ENCODE measurements around the gene RAD51B.
A peak's percentile ranks its signal among the peaks of the same experiment; 100 is the strongest.

- TF ChIP-seq POLR2A (IDR thresholded peaks at IDR 0.05; ENCODE audit: low read depth, low read length) = no peak; the same call in 1 of the 2 replicates
- TF ChIP-seq SPI1 (IDR thresholded peaks at IDR 0.05; ENCODE audit: low read depth, low read length) = peak; percentile 100
- TF ChIP-seq TAF1 (IDR thresholded peaks at IDR 0.05; ENCODE audit: low read depth, low read length) = no peak
- TF ChIP-seq POLR2AphosphoS5 (IDR thresholded peaks at IDR 0.05; ENCODE audit: low read depth, low read length) = no peak
- TF ChIP-seq POU2F2 (IDR thresholded peaks at IDR 0.05; ENCODE audit: low read depth, low read length) = peak; percentile 92
Measured at GRCh38 chr14:68268197-68268596, 448.6 kb downstream of the RAD51B start.

Data from GM12891 (cell line).